ENCODE data around the gene MYL7.
A peak's percentile ranks its signal among the peaks of the same experiment; 100 is the strongest.
"Not testable (repeated sequence)": the region's sequence is repeated elsewhere in the genome, so short reads cannot be mapped to it uniquely, and the experiment has no call there.

The MYL7 gene

DNA sequence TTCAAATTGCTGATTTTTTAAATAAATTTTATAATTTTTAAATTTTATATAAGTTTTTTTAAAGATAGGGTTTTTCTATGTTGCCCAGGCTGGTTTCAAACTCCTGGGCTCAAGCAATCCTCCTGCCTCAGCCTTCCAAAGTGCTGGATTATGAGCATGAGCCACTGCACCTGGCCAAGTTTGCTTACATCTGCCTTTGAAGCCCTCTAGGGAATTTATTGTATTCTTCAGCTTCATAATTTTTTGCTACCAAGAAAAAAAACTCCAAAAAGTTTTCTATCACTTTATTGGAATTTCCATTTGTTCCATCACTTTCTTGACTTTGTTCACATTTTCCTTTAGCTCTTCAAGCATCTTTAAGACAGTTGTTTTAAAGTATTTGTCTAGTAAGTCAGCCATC is 14.0 kb downstream of the MYL7 start:
- H3K36me3 ChIP-seq (ENCODE audit: insufficient read depth, low read length), result no peaks in the 10 kb centered on the region
- peaks cover 11% of the 10 kb centered on the region for H3K4me1 ChIP-seq (ENCODE audit: control insufficient read depth, insufficient read depth, low read length, unreplicated experiment)
- H3K79me2 ChIP-seq (ENCODE audit: control insufficient read depth, insufficient read depth, low read length, unreplicated experiment), result peaks cover 5% of the 10 kb centered on the region
- no peak overlapping the region for H3K27ac ChIP-seq (ENCODE audit: low read depth, low read length)
- no peaks in the 10 kb centered on the region for H3K27me3 ChIP-seq (ENCODE audit: insufficient read depth, low read length)
- H3K4me3 ChIP-seq (ENCODE audit: low read depth, low read length), result no peak overlapping the region
- no peak overlapping the region for H2AFZ ChIP-seq (ENCODE audit: low read length, unreplicated experiment)

DNA sequence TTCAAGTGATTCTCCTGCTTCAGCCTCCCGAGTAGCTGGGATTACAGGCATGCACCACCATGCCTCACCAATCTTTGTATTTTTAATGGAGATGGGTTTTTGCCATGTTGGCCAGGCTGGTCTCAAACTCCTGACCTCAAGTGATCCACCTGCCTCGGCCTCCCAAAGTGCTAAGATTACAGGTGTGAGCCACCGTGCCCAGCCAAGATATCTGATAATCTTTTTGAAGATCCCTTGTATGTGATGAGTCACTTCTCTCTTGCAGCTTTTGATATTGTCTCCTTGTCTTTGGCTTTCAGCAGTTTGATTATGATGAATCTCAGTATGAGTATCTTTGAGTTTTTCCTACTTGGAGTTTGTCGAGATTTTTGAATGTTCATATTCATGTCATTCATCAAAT is 14.6 kb downstream of the MYL7 start:
- Histone ChIP-seq H3K4me1 (ENCODE audit: control insufficient read depth, insufficient read depth, low read length, unreplicated experiment) (peaks cover 11% of the 10 kb centered on the region), H3K79me2 (ENCODE audit: control insufficient read depth, insufficient read depth, low read length, unreplicated experiment) (peaks cover 11% of the 10 kb centered on the region)
- H3K27me3 ChIP-seq (ENCODE audit: insufficient read depth, low read length); H3K4me3 ChIP-seq (ENCODE audit: low read depth, low read length); H2AFZ ChIP-seq (ENCODE audit: low read length, unreplicated experiment); H3K27ac ChIP-seq (ENCODE audit: low read depth, low read length); H3K36me3 ChIP-seq (ENCODE audit: insufficient read depth, low read length): not testable (repeated sequence)

DNA sequence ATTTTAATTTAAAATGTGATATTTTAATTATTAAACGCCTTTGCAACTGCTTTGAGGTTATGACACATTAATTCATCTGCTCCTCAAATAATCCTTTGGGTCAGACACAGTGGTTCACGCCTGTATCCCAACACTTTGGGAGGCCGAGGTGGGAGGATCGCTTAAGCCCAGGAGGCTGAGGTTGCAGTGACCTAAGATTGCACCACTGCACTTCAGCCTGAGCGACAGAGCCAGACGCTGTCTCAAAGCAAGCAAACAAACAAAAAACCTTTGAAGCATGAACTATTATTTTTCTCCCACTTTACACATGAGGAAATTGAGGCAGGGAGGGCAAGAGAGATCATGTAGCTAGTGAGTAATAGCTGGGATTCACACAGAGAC is 16.3 kb downstream of the MYL7 start:
- Histone ChIP-seq H3K4me3 (ENCODE audit: low read depth, low read length) (no peak overlapping the region), H2AFZ (ENCODE audit: low read length, unreplicated experiment) (no peak overlapping the region), H3K27ac (ENCODE audit: low read depth, low read length) (no peak overlapping the region), H3K79me2 (ENCODE audit: control insufficient read depth, insufficient read depth, low read length, unreplicated experiment) (peaks cover 17% of the 10 kb centered on the region), H3K4me1 (ENCODE audit: control insufficient read depth, insufficient read depth, low read length, unreplicated experiment) (peaks cover 9% of the 10 kb centered on the region), H3K36me3 (ENCODE audit: insufficient read depth, low read length) (peaks cover 8% of the 10 kb centered on the region), H3K27me3 (ENCODE audit: insufficient read depth, low read length) (no peaks in the 10 kb centered on the region)

DNA sequence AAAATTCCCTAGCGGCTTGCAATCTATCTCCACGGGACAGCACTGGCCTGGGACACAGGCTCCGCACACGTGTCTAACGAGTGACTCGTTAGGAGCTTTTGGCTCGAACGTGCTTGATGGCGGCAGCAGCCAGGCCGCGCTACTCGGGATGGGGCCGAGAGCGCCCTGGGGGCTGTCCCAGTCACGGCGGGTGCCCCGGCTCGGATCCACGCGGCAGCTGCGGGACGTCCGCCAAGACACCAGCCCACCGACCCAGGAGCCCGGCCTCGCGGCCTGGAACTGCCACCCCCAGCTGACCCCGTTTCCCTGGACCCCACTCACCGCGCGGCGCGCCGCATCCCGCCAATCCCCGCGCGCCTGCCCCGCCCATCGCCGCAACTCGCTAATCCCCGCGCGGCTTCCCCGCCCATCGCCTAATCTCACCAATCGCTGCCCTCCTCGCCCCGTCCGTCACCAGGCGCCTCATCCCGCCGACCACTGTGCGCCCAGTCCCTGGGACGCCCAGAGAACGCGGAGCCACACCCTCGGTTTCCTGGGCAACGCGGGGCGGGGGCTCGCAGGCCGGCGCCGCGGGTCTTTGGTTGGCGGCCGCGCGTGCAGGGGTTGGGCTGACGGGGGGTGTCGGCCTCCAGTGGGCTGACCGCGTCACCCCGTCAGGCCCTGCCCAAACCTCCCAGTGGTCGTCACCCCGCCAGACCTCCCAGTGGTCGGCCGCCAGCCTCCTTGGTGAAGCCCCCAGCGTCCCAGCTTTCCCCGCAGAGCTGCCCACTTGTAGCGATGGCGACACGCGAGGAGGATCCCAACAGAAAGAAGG is 17.7 kb downstream of the MYL7 start, which contains the start of gene POLD2:
POLD2 (minus strand) TSS at position 359 of the 814 bp plus-strand sequence. CDS start 1,495 bp downstream, outside the sequence.
- peaks cover 9% of the 10 kb centered on the region for H3K4me1 ChIP-seq (ENCODE audit: control insufficient read depth, insufficient read depth, low read length, unreplicated experiment)
- H3K79me2 ChIP-seq (ENCODE audit: control insufficient read depth, insufficient read depth, low read length, unreplicated experiment), result peaks cover 24% of the 10 kb centered on the region
- no peaks in the 10 kb centered on the region for H3K27me3 ChIP-seq (ENCODE audit: insufficient read depth, low read length)
- H2AFZ ChIP-seq (ENCODE audit: low read length, unreplicated experiment), result peak within 1 kb of the TSS; percentile 96
- peak within 1 kb of the TSS; percentile 49 for H3K27ac ChIP-seq (ENCODE audit: low read depth, low read length)
- H3K36me3 ChIP-seq (ENCODE audit: insufficient read depth, low read length), result peaks cover 11% of the 10 kb centered on the region
- peak within 1 kb of the TSS; percentile 86 for H3K4me3 ChIP-seq (ENCODE audit: low read depth, low read length)

DNA sequence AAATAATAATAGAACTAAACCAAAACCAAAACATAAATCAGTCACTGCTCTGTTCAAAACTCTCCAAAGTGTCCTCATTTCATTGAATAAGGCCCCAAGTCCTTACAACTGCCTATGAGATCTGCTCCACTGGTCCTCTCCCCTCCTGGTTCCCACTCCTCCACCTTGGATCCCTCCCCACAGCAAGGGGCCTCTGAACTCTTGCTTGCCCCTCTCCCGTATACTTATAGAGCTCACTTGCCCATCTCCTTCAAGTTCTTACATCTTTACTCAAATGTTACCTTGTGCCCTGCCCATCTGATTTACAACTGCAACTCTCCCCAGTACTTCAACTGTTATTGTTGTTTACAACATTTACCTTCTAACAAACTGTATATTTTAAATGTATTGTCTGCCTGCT is 18.6 kb downstream of the MYL7 start:
- peak overlapping the region; percentile 49 for H3K27ac ChIP-seq (ENCODE audit: low read depth, low read length)
- H3K27me3 ChIP-seq (ENCODE audit: insufficient read depth, low read length), result no peaks in the 10 kb centered on the region
- peak overlapping the region; percentile 86 for H3K4me3 ChIP-seq (ENCODE audit: low read depth, low read length)
- no peak overlapping the region for H2AFZ ChIP-seq (ENCODE audit: low read length, unreplicated experiment)
- H3K79me2 ChIP-seq (ENCODE audit: control insufficient read depth, insufficient read depth, low read length, unreplicated experiment), result peaks cover 24% of the 10 kb centered on the region
- H3K36me3 ChIP-seq (ENCODE audit: insufficient read depth, low read length), result peaks cover 11% of the 10 kb centered on the region
- peaks cover 14% of the 10 kb centered on the region for H3K4me1 ChIP-seq (ENCODE audit: control insufficient read depth, insufficient read depth, low read length, unreplicated experiment)

DNA sequence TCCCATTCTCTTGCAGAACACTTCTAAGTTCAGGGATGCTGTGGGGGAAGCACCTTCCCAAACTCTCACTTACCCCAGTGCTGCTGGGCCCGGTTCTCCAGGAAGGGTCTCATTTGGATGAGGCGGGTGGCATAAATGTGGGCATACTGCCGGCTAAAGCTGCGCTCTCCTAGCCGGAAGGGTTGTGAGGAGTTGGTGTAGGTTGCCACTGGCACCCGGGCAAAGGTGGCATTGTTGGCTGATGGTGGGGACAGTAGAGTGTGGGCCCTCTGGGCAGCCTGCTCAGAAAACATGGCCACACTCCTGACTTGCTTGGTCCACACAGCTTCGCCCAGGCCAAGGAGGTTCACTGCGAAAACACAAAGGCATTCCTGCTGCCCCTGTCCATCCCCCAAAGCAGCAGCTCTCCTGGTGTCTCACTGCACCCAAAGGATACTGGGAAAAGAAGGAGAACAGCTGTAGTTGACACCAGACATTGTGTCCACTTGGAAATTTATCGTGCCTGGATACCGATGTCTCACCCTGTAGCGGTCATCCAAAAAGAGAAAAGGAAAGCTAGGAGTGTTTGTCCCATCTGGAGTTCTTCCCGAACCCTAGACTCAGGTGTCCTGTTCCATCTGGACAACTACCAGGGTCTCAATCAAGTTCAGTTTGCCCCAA is 19.2 kb downstream of the MYL7 start:
- H3K27me3 ChIP-seq (ENCODE audit: insufficient read depth, low read length), result no peaks in the 10 kb centered on the region
- peaks cover 14% of the 10 kb centered on the region for H3K4me1 ChIP-seq (ENCODE audit: control insufficient read depth, insufficient read depth, low read length, unreplicated experiment)
- H2AFZ ChIP-seq (ENCODE audit: low read length, unreplicated experiment), result no peak overlapping the region
- H3K27ac ChIP-seq (ENCODE audit: low read depth, low read length), result no peak overlapping the region
- peaks cover 11% of the 10 kb centered on the region for H3K36me3 ChIP-seq (ENCODE audit: insufficient read depth, low read length)
- peak overlapping the region; percentile 86 for H3K4me3 ChIP-seq (ENCODE audit: low read depth, low read length)
- peaks cover 24% of the 10 kb centered on the region for H3K79me2 ChIP-seq (ENCODE audit: control insufficient read depth, insufficient read depth, low read length, unreplicated experiment)

DNA sequence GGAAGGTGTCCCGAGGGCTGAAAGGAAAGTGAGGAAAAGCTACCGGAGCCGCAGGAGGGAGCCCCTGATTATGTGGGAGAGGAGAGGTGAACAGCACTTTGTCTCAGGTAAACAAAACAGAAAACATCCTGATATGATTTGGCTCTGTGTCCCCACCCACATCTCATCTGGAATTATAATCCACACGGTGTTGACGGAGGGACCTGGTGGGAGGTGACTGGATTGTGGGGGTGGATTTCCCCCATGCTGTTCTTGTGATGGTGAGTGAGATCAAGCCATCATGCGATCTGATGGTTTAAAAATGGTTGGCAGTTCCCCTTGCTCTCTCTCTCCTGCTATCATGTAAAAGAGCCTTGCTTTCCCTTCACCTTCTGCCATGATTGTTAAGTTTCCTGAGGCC is 20.7 kb downstream of the MYL7 start:
- Histone ChIP-seq H3K79me2 (ENCODE audit: control insufficient read depth, insufficient read depth, low read length, unreplicated experiment) (peaks cover 24% of the 10 kb centered on the region), H3K27me3 (ENCODE audit: insufficient read depth, low read length) (no peaks in the 10 kb centered on the region), H3K4me1 (ENCODE audit: control insufficient read depth, insufficient read depth, low read length, unreplicated experiment) (peaks cover 14% of the 10 kb centered on the region), H2AFZ (ENCODE audit: low read length, unreplicated experiment) (no peak overlapping the region), H3K4me3 (ENCODE audit: low read depth, low read length) (no peak overlapping the region), H3K36me3 (ENCODE audit: insufficient read depth, low read length) (peaks cover 11% of the 10 kb centered on the region), H3K27ac (ENCODE audit: low read depth, low read length) (no peak overlapping the region)

DNA sequence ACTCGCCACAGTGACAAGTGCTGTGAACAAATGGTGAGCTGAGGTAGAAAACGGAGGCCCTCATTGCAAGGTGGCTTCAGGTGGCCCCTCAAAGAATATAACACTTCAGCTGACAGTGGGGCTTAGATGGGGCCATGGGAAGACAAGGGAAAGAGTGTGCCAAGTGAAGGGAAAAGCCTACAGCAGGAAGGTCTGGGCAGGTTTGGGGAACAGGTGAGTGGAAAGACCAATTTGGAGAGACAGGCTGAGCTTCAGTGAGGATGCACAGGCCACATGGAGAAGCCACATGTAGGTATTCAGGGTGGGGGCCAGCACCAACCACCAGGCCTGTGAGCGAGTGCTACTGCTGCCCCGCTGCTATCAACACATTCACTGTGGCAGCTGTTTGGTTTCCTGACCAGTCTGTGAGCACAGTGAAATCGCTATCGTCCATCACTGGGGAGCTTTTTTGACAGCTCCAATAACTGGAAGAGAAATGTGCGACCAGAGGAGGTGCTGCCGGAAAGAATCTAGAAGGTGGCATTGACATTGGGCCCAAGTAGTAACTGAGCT is 21.2 kb downstream of the MYL7 start:
- peaks cover 24% of the 10 kb centered on the region for H3K79me2 ChIP-seq (ENCODE audit: control insufficient read depth, insufficient read depth, low read length, unreplicated experiment)
- peaks cover 14% of the 10 kb centered on the region for H3K4me1 ChIP-seq (ENCODE audit: control insufficient read depth, insufficient read depth, low read length, unreplicated experiment)
- no peak overlapping the region for H3K4me3 ChIP-seq (ENCODE audit: low read depth, low read length)
- H3K36me3 ChIP-seq (ENCODE audit: insufficient read depth, low read length), result peaks cover 11% of the 10 kb centered on the region
- H2AFZ ChIP-seq (ENCODE audit: low read length, unreplicated experiment), result no peak overlapping the region
- H3K27me3 ChIP-seq (ENCODE audit: insufficient read depth, low read length), result no peaks in the 10 kb centered on the region
- no peak overlapping the region for H3K27ac ChIP-seq (ENCODE audit: low read depth, low read length)

DNA sequence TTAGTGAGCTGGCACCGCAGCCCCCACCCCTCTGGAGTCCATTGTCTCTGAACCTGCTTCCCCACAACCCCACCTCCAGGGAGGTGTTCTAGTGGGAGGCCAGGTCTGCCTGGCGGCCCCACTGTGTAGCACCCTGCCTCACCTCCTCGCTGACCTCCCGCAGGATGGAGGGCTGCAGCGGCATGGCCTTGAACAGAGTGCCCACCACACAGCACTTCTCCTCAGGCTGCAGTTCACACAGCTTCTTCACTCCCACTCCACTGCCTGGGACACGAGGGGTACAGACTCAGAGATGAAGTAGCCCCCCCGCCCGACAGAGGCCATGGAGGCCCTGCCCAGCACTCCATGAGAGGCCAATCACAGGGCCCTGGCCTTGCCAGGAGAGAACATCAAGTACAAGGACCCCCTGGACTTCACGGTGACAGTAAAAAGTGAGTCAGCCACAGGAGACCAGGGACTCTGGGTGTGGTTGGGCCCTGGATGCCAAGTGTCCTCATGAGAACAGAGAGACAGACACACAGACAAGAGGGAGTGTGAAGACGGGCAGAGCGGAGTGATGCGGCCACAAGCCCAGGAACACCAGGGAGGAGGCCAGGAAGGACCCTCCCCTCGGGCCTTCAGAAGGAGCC is 23.2 kb downstream of the MYL7 start:
- no peak overlapping the region for H3K27ac ChIP-seq (ENCODE audit: low read depth, low read length)
- peaks cover 11% of the 10 kb centered on the region for H3K36me3 ChIP-seq (ENCODE audit: insufficient read depth, low read length)
- no peaks in the 10 kb centered on the region for H3K27me3 ChIP-seq (ENCODE audit: insufficient read depth, low read length)
- no peak overlapping the region for H3K4me3 ChIP-seq (ENCODE audit: low read depth, low read length)
- H3K79me2 ChIP-seq (ENCODE audit: control insufficient read depth, insufficient read depth, low read length, unreplicated experiment), result peaks cover 24% of the 10 kb centered on the region
- H2AFZ ChIP-seq (ENCODE audit: low read length, unreplicated experiment), result no peak overlapping the region
- peaks cover 14% of the 10 kb centered on the region for H3K4me1 ChIP-seq (ENCODE audit: control insufficient read depth, insufficient read depth, low read length, unreplicated experiment)

DNA sequence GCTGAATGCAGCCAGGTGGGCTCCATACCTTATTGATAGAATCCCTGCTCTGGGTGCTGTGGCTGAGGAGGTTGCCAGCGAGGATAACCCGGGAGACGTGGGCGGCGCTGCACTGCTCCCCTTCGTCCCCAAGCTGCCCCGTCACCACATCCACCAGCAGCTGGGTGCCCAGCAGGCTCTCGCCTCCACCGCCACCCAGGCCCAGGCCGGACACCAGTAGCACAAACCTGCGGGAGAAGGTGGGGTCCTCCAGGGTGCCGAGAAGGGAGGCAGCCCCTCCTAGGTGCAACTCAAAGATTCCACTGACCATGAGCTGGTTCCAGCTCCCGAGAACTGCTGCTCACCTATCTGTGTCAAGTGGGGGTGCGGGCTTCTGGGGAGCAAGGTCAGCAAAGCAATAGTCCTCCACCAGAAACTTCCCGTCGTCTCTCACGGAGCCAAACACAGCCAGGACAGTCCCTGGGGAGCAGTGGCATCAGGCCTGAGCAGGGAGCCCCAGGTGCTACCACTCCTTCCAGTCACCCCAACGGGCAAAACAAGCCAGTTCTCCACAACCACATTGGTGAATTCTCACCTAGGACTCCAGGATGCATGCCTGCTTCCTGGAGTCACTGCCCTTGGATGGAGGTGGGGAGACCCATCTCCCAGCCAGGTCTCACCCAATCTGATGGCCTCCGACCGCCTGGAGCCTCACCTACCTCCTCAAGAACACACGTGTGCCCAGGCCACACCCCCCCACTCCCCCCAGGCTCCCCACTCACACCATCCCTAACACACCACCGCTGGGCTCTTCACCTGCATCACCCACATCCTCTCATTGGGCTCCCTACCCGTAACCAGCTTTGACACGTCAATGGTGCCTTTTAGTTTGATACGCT is 24.1 kb downstream of the MYL7 start:
- Histone ChIP-seq H3K4me3 (ENCODE audit: low read depth, low read length) (no peak overlapping the region), H3K4me1 (ENCODE audit: control insufficient read depth, insufficient read depth, low read length, unreplicated experiment) (peaks cover 11% of the 10 kb centered on the region), H3K36me3 (ENCODE audit: insufficient read depth, low read length) (peaks cover 11% of the 10 kb centered on the region), H2AFZ (ENCODE audit: low read length, unreplicated experiment) (no peak overlapping the region), H3K27ac (ENCODE audit: low read depth, low read length) (no peak overlapping the region), H3K27me3 (ENCODE audit: insufficient read depth, low read length) (no peaks in the 10 kb centered on the region), H3K79me2 (ENCODE audit: control insufficient read depth, insufficient read depth, low read length, unreplicated experiment) (peaks cover 18% of the 10 kb centered on the region)
